KMS-11 (cell line): ENCODE measurements around the gene PACS1.

Experiments used
- H2AFZ ChIP-seq: fragments of 200-600 bp; sonication (generic); 2 replicates; pipeline ENCODE4 v1.6.1; 2016; ENCODE audit warnings: antibody characterized with exemption, mixed run types, low read depth
- H3K27ac ChIP-seq: fragments of 200-600 bp; sonication (generic); 2 replicates; pipeline ENCODE4 v1.6.1; 2016; ENCODE audit warnings: mild to moderate bottlenecking, mixed run types
- H3K27me3 ChIP-seq: fragments of 200-600 bp; sonication (generic); 2 replicates; pipeline ENCODE4 v1.6.1; 2017; ENCODE audit warnings: mild to moderate bottlenecking, low read depth, mixed run types, moderate library complexity; ENCODE audit not compliant: insufficient read depth
- H3K36me3 ChIP-seq: fragments of 200-600 bp; sonication (generic); 2 replicates; pipeline ENCODE4 v1.6.1; 2017; ENCODE audit warnings: mild to moderate bottlenecking, mixed run types; ENCODE audit not compliant: insufficient read depth
- H3K4me1 ChIP-seq: fragments of 200-600 bp; sonication (generic); 2 replicates; pipeline ENCODE4 v1.6.1; 2016; ENCODE audit warnings: mild to moderate bottlenecking, low read depth, mixed run types; ENCODE audit not compliant: poor library complexity, severe bottlenecking
- H3K4me2 ChIP-seq: fragments of 200-600 bp; sonication (generic); 2 replicates; pipeline ENCODE4 v1.7.0; 2016; ENCODE audit warnings: mild to moderate bottlenecking, mixed run types
- H3K4me3 ChIP-seq: fragments of 200-600 bp; sonication (generic); IDR thresholded peaks from 2 replicates; pipeline ENCODE4 v1.6.1; 2017; ENCODE audit warnings: low read depth, low read length, mixed read lengths; ENCODE audit not compliant: insufficient read depth
- H3K79me2 ChIP-seq: fragments of 200-600 bp; sonication (generic); 2 replicates; pipeline ENCODE4 v1.6.1; 2016; ENCODE audit warnings: low read depth, mixed run types; ENCODE audit not compliant: insufficient read depth
- H3K9ac ChIP-seq: fragments of 200-600 bp; sonication (generic); 2 replicates; pipeline ENCODE4 v1.6.1; 2016; ENCODE audit warnings: mild to moderate bottlenecking, mixed run types
- H4K20me1 ChIP-seq: fragments of 200-600 bp; sonication (generic); 2 replicates; pipeline ENCODE4 v1.6.1; 2016; ENCODE audit warnings: mild to moderate bottlenecking, mixed run types; ENCODE audit not compliant: insufficient read depth
- TF ChIP-seq, protein P1 (sequence below): fragments of 200-600 bp; sonication (generic); conservative IDR thresholded peaks from 2 replicates; pipeline ENCODE4 v1.6.1; 2017; ENCODE audit warnings: low read depth, mild to moderate bottlenecking, antibody characterized with exemption, low read length, moderate library complexity, mixed read lengths

The PACS1 gene

DNA sequence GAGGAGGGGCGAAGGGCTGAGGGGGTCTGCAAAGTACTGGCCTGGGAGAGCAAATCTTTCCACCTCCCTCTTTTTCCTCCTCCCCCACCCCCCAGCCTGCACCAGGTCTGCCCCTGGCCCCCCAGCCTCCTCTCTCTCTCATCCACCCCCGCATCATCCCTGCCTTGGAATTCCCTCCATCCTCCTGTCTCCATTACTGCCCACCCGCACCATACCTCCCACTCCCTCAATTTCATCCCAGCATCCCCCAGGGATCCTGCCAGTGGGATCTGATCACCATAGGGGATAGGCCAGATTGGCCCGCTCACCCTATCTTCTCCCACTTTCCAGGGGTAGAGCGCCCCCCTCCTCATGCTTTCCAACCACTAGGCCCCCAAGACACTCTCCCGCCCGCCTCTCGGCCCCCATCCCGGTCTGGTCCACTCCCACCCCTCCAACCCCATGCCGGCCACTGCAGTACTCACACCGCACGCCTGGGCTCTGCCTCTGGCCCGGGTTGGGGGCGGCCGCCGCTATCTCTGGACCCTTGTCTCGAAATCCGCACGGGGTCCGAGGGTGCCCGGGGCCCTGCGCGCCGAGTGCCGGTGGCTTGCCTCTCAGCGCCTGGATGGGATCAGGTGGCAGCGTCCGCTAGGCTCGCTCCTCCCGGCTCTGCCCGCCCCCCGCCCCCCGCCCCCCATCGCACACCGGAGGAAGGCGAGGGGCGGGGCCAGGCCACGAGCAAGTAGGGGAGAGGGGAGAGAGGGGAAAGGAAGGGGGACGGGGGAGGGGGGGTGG lies 21.3 kb upstream of the PACS1 start, which contains the start of gene GAL3ST3:
Gene GAL3ST3, minus strand, starts transcription at position 615 of the 777 bp plus-strand sequence. CDS start 3,746 bp downstream, outside the sequence.
- Histone ChIP-seq H3K4me1 (peaks cover 35% of the 10 kb centered on the region), H3K9ac (no peak within 1 kb of the TSS), H3K36me3 (peaks cover under 1% of the 10 kb centered on the region; the same call in 1 of the 2 replicates), H2AFZ (no peak within 1 kb of the TSS), H3K4me3 (no peak within 1 kb of the TSS), H3K4me2 (no peak within 1 kb of the TSS), H3K79me2 (peaks cover 16% of the 10 kb centered on the region), H3K27ac (no peak within 1 kb of the TSS), H3K27me3 (no peaks in the 10 kb centered on the region), H4K20me1 (no peaks in the 10 kb centered on the region)
- TF ChIP-seq, protein P1, sequence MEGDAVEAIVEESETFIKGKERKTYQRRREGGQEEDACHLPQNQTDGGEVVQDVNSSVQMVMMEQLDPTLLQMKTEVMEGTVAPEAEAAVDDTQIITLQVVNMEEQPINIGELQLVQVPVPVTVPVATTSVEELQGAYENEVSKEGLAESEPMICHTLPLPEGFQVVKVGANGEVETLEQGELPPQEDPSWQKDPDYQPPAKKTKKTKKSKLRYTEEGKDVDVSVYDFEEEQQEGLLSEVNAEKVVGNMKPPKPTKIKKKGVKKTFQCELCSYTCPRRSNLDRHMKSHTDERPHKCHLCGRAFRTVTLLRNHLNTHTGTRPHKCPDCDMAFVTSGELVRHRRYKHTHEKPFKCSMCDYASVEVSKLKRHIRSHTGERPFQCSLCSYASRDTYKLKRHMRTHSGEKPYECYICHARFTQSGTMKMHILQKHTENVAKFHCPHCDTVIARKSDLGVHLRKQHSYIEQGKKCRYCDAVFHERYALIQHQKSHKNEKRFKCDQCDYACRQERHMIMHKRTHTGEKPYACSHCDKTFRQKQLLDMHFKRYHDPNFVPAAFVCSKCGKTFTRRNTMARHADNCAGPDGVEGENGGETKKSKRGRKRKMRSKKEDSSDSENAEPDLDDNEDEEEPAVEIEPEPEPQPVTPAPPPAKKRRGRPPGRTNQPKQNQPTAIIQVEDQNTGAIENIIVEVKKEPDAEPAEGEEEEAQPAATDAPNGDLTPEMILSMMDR = no peak

DNA sequence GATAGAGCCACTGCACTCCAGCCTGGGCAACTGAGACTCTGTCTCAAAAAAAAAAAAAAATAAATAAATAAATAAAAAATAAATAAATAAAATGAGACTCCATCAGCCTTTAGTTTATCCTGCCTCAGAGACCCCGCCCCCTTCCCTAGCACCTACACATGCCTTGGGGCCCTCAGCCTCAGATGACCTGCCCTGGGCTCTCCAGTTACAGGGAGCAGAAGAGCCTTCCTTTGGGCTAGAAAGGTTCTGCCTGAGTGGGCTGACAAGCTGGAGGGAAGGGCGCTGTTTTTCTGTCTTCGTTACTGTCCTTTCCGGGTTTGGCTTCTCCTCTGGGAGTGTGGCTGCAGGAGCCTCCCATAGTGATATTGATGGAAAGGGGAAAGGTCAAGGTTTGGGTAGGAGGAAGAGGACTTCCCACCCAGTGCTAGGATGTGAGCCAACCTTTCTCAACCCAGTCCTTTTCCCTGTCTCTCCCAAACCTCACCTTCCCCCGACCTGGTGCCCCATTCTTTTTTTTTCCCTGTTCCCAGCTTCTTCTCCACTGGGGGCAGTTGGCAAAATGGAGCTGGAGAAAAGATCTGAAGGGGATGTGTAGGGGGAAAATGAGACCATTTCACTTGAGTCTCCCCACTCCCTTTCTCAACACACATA lies 19.4 kb upstream of the PACS1 start:
- Histone ChIP-seq H3K4me3 (no peak overlapping the region), H3K36me3 (peaks cover 8% of the 10 kb centered on the region; the same call in 1 of the 2 replicates), H3K9ac (peak overlapping the region; percentile 61; the same call in 1 of the 2 replicates), H3K4me2 (peak overlapping the region; percentile 99; the same call in 1 of the 2 replicates), H2AFZ (peak overlapping the region; percentile 76; the same call in 1 of the 2 replicates), H3K4me1 (peaks cover 37% of the 10 kb centered on the region), H3K27ac (peak overlapping the region; percentile 59; the same call in 1 of the 2 replicates), H3K79me2 (peaks cover 36% of the 10 kb centered on the region), H4K20me1 (no peaks in the 10 kb centered on the region), H3K27me3 (no peaks in the 10 kb centered on the region)
- TF ChIP-seq, protein P1 = no peak

DNA sequence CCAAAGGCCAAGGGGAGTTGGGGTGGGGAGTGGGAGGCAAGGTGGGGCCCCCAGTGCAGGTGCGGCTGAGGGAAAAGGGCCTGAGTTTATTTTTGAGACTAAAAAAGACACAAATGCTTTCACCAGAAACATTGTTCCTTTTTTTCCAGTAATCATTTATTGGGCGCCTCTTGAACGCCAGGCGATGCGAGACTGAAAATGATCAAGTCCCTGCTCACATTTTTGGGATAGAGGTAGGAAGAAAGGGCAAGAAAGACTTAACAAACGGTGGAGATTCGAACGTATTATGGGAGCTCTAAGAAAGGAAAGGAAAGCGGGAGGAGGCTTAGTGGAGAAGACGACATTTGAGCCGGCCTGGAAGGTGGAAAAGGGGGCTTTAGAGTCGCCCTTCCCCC lies 18.7 kb upstream of the PACS1 start:
- Histone ChIP-seq H3K79me2 (peaks cover 42% of the 10 kb centered on the region), H3K4me2 (peak overlapping the region; percentile 99), H3K4me3 (no peak overlapping the region), H3K27ac (peak overlapping the region; percentile 59), H3K4me1 (peaks cover 37% of the 10 kb centered on the region), H3K36me3 (peaks cover 12% of the 10 kb centered on the region; the same call in 1 of the 2 replicates), H2AFZ (peak overlapping the region; percentile 76), H3K27me3 (no peaks in the 10 kb centered on the region), H3K9ac (peak overlapping the region; percentile 61; the same call in 1 of the 2 replicates), H4K20me1 (no peaks in the 10 kb centered on the region)
- TF ChIP-seq, protein P1 = no peak

DNA sequence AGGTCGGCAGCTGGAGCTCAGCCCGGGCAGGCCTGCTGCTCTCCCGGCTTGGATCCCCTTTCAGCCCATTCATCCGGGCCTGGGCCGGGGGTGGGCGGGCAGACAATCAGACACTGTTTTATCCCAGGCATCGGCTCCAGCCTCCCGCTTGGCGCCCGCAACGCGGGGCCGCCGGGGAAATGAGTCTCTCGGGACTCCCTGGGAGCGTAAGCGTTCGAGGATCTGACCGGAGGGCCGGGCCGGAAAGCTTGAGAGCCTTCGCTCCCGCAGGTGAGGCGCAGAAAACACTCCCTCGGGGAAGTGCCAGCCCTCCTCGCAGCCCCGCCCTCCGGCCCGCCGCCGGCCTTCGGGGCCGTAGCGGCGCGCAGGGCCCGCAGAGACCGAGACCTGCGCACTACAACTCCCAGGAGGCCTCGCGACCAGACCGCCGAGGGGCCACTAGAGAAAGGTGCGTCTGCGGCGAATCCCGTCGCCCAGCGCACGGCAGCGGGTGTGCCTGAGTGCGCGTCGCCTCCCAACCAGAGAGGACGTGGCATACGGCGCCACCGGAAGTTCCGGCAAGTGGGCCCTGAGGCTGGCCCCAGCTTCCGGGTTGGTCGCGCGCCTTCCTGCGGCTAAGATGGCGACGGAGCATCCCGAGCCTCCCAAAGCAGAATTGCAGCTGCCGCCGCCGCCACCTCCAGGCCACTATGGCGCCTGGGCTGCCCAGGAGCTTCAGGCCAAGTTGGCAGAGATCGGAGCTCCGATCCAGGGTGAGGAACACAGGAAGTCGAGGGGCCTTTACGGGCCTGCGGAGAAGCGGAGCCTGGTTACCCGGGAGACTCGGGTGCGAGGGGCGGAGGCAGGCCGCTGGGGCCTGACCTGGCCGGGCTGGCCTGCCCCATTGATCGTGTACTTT lies 18.1 kb upstream of the PACS1 start, which contains the start of gene SF3B2:
Gene SF3B2, plus strand, starts transcription at position 599 of the 898 bp plus-strand sequence. Its CDS starts 21 bp downstream, at position 620.
- Histone ChIP-seq H3K36me3 (peaks cover 19% of the 10 kb centered on the region; the same call in 1 of the 2 replicates), H3K4me2 (peak within 1 kb of the TSS; percentile 99), H3K4me1 (peaks cover 42% of the 10 kb centered on the region), H2AFZ (peak within 1 kb of the TSS; percentile 76), H3K27ac (peak within 1 kb of the TSS; percentile 72), H3K79me2 (peaks cover 49% of the 10 kb centered on the region), H3K4me3 (no peak within 1 kb of the TSS), H3K9ac (peak within 1 kb of the TSS; percentile 74), H4K20me1 (no peaks in the 10 kb centered on the region), H3K27me3 (no peaks in the 10 kb centered on the region)
- TF ChIP-seq, protein P1 = no peak
